Large intestine (tissue), 3 donors: ENCODE data around the gene ORAI1. TPM values are rescaled to one million over a fixed set of nuclear protein-coding genes. Genes with fewer than 3 reads are reported as not detected.
"Not testable (repeated sequence)": the region's sequence is repeated elsewhere in the genome, so short reads cannot be mapped to it uniquely, and the experiment has no call there.

ENCODE experiments used
- DNase-seq, 2 donors: peaks; one replicate each; pipeline versions ENCODE4 v3.0.0 to v3.0.0-alpha.2; 2013
- H3K27ac ChIP-seq: one replicate; pipeline ENCODE4 v1.5.1; 2013; ENCODE audit warnings: low read length
- H3K27me3 ChIP-seq: 2 replicates; pipeline ENCODE4 v1.6.1; 2013; ENCODE audit warnings: low read length; ENCODE audit not compliant: control insufficient read depth, insufficient read depth
- H3K36me3 ChIP-seq: 2 replicates; pipeline ENCODE4 v1.6.1; 2013; ENCODE audit warnings: low read length; ENCODE audit not compliant: control insufficient read depth, insufficient read depth
- H3K4me1 ChIP-seq: one replicate; pipeline ENCODE4 v1.6.1; 2013; ENCODE audit warnings: low read length; ENCODE audit not compliant: control insufficient read depth, insufficient read depth
- H3K4me3 ChIP-seq: one replicate; pipeline ENCODE4 v1.5.1; 2013; ENCODE audit warnings: low read length
- H3K9me3 ChIP-seq: one replicate; pipeline ENCODE4 v1.6.1; 2013; ENCODE audit warnings: mild to moderate bottlenecking, low read depth, low read length, moderate library complexity; ENCODE audit not compliant: control insufficient read depth
- WGBS: methylation state at CpG from one replicate; pipeline ENCODE4 v1.1.5; 2013; ENCODE audit warnings: low lambda C conversion rate; ENCODE audit not compliant: insufficient coverage; 5-methylcytosine and 5-hydroxymethylcytosine counted together
- polyA plus RNA-seq: library from polyadenylated mRNA; unstranded; fragments of 120-200 nt; gene quantifications from one replicate; pipeline ENCODE4 v1.2.1, GENCODE V29; 2013

ORAI1 gene
- polyA plus RNA-seq, 1 donor = 37.4 TPM

DNA sequence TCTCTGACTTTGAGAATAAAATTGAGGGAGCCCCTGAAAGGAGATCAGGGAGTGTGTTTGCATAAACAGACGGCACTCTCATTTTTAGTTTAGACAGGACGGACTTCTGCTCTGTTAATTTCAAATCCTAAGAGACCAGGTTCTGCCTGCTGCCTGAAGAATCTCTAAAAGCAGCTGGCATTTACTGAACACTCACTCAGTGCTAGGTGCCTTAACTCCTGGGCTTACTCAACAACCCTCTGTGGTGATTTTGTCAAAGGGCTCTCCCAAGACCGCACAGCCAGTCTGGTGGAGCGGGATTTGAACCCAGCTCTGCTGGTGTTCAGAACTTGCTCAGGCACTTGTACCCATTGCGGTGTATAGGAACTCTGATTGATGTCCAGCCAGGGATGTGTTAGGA, 2.2 kb downstream of the ORAI1 start:
- WGBS = no CpG with 5 or more reads among the region's 5 CpGs
- peaks cover 52% of the 10 kb centered on the region for H3K4me1 ChIP-seq
- peaks cover 7% of the 10 kb centered on the region for H3K36me3 ChIP-seq
- no peak for DNase-seq
- H3K9me3 ChIP-seq = no peaks in the 10 kb centered on the region
- peak overlapping the region; percentile 87 for H3K4me3 ChIP-seq
- H3K27ac ChIP-seq = peak overlapping the region; percentile 99
- H3K27me3 ChIP-seq = no peaks in the 10 kb centered on the region

DNA sequence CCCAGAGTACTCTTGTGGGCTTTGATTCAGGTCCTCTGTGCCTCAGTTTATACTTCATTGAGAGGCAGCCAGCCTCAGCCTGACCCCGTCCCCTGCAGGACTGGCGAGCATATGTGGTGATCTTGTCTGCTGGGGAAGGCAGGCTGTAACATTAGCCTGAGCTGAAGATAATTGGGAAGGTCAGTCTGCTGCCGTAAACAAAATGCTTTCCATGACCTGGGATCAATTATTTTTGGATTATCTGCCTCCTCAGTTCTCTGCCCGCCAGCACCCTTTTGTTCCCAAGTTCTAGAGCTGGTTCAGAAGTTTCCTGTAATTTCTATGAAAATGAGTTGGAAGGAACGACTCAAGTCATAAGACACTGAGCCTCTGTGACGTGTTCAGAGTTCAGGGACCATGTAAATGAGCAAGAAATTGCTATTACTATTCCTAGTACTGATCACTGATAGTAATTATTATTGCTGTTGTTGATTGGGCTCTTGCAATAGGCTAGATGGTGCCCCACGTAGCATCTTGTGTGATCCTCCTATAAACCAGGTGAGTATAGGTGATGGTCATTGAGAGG, 4.5 kb downstream of the ORAI1 start:
- H3K4me3 ChIP-seq = no peak overlapping the region
- DNase-seq = peak in 1 of 2 donors; percentile 68
- H3K27ac ChIP-seq = peak overlapping the region; percentile 41
- H3K36me3 ChIP-seq = peaks cover 10% of the 10 kb centered on the region
- H3K4me1 ChIP-seq = peaks cover 42% of the 10 kb centered on the region
- no CpG with 5 or more reads among the region's 7 CpGs for WGBS
- peaks cover 7% of the 10 kb centered on the region for H3K9me3 ChIP-seq
- no peaks in the 10 kb centered on the region for H3K27me3 ChIP-seq

DNA sequence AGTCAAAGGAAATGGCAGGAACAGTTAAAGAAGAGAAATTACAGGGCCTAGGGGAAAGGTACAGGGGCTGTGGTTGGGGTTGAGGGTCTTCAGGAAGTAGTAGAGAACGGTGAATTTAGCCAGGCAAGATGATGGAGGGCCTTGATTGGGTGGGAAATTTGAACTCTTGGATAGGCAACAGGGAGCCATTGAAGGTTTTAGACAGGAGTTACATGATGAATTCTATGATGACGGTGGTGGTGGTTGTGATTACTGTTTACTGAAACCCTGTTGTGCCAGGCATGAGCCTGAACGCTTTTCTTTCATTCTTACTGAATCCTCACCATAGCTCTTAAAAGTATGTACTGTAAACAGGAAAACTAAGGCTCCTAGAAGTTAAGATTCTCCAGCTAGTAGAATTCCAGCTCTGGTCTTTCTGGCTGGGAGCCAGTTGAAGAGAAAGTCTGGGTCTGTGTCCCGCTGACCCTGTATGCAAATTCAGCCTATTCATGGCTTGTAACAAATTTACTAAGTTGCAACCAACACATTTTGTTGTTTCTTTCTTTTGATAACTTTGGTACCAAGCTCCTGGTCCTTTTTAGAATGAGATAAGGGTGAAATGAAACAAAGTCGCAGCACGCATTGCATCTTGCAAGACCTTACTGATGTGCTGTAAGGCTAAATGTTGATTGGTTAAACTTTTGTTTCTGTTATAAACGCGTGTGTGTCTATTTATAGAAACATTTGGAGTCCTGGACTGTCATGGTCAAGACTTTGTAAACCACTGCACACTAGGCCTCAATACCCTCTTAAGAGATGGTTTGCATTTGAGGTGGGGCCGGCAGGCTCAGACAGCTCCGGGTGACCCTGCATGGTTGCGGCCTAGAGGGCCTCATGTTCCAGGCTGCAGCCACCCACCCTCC, 6.0 kb downstream of the ORAI1 start:
- DNase-seq = no peak
- Histone ChIP-seq H3K9me3 (peaks cover 7% of the 10 kb centered on the region), H3K4me3 (no peak overlapping the region), H3K27ac (peak overlapping the region; percentile 55), H3K27me3 (no peaks in the 10 kb centered on the region), H3K4me1 (peaks cover 40% of the 10 kb centered on the region), H3K36me3 (peaks cover 15% of the 10 kb centered on the region)
- 45% methylated on average over 4 of the region's 11 CpGs for WGBS

DNA sequence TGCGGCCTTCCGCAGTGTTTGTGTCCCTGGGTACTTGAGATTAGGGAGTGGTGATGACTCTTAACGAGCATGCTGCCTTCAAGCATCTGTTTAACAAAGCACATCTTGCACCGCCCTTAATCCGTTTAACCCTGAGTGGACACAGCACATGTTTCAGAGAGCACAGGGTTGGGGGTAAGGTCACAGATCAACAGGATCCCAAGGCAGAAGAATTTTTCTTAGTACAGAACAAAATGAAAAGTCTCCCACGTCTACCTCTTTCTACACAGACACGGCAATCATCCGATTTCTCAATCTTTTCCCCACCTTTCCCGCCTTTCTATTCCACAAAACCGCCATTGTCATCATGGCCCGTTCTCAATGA, 7.5 kb downstream of the ORAI1 start:
- not testable (repeated sequence) for H3K27ac ChIP-seq, H3K9me3 ChIP-seq, DNase-seq, H3K4me3 ChIP-seq, H3K27me3 ChIP-seq
- Histone ChIP-seq H3K36me3 (peaks cover 16% of the 10 kb centered on the region), H3K4me1 (peaks cover 29% of the 10 kb centered on the region)
- no CpG with 5 or more reads among the region's 11 CpGs for WGBS

DNA sequence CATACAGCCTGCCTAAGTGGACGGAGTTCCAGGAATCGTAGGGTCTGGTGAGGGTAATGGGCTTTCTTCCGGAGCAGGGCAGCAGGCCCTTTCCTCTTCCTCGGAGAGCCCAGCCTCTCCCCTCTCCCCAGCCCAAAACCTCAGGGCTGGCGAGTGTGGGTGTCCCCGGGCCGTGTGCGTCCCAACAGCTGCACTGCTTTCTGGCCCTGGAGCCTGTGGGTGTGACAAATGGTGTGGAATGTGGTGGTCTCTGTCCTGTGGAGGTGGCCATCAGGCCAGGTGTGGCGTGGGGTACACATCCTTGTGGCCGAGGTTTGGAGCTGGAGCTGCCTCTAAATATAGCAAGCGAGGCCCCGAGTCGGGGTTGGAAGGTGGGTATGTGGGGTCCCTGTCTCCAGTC, 8.5 kb downstream of the ORAI1 start:
- H3K27me3 ChIP-seq = no peaks in the 10 kb centered on the region
- WGBS = no CpG with 5 or more reads among the region's 13 CpGs
- peaks cover 15% of the 10 kb centered on the region for H3K36me3 ChIP-seq
- H3K4me3 ChIP-seq = no peak overlapping the region
- no peak overlapping the region for H3K27ac ChIP-seq
- H3K9me3 ChIP-seq = peaks cover 7% of the 10 kb centered on the region
- H3K4me1 ChIP-seq = peaks cover 20% of the 10 kb centered on the region
- no peak for DNase-seq

DNA sequence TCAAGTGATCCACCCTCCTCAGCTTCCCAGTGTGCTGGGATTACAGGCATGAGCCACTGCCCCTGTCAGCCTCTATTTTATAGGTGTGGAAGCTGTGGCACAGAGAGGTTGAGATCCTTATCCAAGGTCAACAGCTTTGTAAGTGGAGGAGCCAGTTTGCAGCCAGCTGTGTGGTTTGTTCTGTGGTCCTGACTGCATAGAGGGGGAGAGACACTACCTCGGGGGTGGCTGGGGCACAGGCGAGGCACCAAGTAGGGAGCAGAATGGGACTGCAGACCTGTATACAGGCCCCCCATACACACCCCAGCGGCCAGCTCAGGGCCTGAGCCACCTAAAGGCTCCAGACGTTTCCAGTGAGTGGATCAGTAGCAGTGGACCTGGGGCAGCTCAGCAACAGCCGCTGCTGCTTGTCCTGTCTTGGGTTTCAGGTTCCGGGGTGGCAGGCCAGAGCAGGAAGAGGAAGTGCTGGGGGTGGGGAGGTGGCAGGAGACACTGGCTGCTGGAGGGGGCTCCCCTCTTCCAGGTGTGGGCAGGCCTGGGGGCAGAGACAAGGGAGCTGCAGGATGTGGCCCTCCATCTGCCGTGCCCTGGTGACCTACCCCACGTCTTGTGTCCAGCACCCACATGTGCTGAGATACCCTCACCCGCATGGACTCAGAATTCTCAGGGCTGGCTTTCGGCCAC, 11.0 kb downstream of the ORAI1 start:
- DNase-seq = no peak
- Histone ChIP-seq H3K4me1 (peaks cover 9% of the 10 kb centered on the region), H3K27me3 (no peaks in the 10 kb centered on the region), H3K36me3 (peaks cover 29% of the 10 kb centered on the region), H3K27ac (no peak overlapping the region), H3K4me3 (no peak overlapping the region), H3K9me3 (peaks cover 7% of the 10 kb centered on the region)
- WGBS = no CpG with 5 or more reads among the region's 10 CpGs

DNA sequence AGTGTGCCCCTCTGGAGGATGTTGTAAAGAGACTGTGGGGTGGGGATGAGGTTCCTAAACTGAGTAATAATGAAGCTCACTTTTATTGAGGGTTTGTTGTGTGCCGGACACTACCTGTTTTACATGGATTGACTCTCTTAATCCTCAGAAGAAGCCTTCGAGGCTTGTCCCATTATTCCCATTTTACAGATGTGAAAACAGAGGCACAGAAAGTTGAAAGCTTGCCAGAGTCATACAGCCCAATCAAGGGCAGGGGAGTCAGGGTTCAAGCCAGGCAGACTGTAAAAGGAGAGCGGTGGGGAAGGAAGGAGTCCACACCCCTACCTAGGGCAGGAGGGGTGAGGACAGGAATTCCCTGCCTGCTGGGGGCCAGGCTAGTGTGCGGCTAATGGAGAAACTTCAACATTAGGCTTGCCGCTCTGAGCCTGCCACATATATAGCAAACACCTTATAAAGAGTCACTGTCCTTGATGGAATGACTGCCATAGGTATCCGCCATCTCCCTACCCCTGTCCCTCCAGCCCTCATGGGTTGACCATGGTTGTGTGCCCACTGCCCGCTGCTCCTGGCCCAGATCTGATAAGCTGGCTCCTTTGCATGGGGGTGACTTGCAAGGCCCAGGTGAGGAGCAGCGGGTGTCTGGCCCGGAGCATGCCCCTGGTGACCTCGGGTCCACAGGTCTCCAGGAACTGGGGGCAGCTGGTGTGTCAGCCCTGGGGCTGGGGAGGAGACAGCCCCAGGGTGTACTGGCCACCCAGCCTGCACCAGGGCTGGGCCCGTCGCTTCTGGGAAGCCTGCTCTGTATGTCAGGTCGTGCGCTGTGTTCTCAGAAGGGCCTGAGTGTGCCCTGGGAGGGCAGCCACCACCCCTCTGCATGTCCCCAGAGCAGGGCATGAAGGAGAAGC, 12.2 kb downstream of the ORAI1 start:
- WGBS = no CpG with 5 or more reads among the region's 14 CpGs
- H3K27me3 ChIP-seq = no peaks in the 10 kb centered on the region
- H3K27ac ChIP-seq = no peak overlapping the region
- H3K4me3 ChIP-seq = no peak overlapping the region
- DNase-seq = no peak
- H3K36me3 ChIP-seq = peaks cover 29% of the 10 kb centered on the region
- H3K4me1 ChIP-seq = no peaks in the 10 kb centered on the region
- peaks cover 7% of the 10 kb centered on the region for H3K9me3 ChIP-seq

DNA sequence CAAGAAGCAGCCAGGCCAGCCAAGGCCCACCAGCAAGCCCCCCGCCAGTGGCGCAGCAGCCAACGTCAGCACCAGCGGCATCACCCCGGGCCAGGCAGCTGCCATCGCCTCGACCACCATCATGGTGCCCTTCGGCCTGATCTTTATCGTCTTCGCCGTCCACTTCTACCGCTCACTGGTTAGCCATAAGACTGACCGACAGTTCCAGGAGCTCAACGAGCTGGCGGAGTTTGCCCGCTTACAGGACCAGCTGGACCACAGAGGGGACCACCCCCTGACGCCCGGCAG, 15.0 kb downstream of the ORAI1 start:
- H3K36me3 ChIP-seq = peaks cover 25% of the 10 kb centered on the region
- H3K9me3 ChIP-seq = no peaks in the 10 kb centered on the region
- H3K4me1 ChIP-seq = no peaks in the 10 kb centered on the region
- no peak overlapping the region for H3K4me3 ChIP-seq
- no peak overlapping the region for H3K27ac ChIP-seq
- no CpG with 5 or more reads among the region's 18 CpGs for WGBS
- no peaks in the 10 kb centered on the region for H3K27me3 ChIP-seq
- no peak for DNase-seq

DNA sequence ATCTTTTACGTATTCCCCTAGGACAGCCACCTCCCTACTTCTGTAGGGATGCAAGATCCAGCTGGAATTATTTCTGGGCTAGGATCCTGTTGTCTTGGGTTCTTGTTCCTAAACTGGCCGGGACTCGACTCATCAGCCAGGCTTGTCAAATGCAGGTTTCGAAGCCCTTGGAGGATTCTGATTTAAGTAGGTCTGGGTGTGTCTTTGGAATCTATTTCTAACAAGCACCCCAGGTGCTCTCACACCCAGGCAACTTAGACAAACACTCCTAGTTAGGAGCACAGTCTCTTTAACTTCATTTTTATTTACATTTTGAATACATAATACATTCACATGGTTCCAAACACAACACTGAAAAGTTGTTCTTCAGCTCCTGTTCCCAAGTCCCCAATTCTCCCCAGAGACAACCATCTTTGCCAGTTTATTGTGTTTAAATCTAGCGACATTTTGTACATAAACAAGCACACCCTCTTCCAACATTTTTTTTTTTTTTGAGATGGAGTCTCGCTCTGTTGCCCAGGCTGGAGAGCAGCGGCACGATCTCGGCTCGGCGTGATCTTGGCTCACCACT, 22.2 kb downstream of the ORAI1 start:
- Histone ChIP-seq H3K27me3 (no peaks in the 10 kb centered on the region), H3K36me3 (peaks cover 2% of the 10 kb centered on the region), H3K4me1 (no peaks in the 10 kb centered on the region), H3K9me3 (no peaks in the 10 kb centered on the region), H3K4me3 (no peak overlapping the region), H3K27ac (no peak overlapping the region)
- no peak for DNase-seq
- no CpG with 5 or more reads among the region's 11 CpGs for WGBS

DNA sequence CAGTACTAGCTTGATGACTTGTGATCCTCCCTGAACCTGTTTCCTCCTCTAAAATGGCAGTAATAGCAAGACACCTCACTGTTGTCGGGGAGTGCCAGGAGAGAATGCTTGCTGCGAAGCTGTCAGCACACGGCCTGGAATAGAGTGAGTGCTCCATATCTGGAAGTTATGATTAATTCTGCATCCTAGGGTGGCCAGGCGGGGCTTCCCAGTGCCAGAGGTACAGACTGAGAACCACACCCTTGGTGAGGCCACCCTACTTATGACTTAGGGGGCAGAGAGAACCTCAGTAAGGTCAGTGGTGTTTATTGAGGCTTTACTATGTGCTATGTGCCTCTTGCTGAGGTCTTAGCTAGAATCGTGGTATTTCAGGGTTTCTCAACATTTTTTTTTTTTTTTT, 23.0 kb downstream of the ORAI1 start:
- Histone ChIP-seq H3K4me3 (no peak overlapping the region), H3K9me3 (no peaks in the 10 kb centered on the region), H3K36me3 (peaks cover 2% of the 10 kb centered on the region), H3K27ac (no peak overlapping the region), H3K27me3 (no peaks in the 10 kb centered on the region), H3K4me1 (no peaks in the 10 kb centered on the region)
- WGBS = 83% methylated on average over 2 of the region's 5 CpGs
- no peak for DNase-seq
